ENCODE data around the gene LCLAT1. TPM values are rescaled to one million over a fixed set of nuclear protein-coding genes. Genes with fewer than 3 reads are reported as not detected.

LCLAT1 gene
- total RNA-seq, 2 experiments from 2014 or later: 9.2 to 19.6 TPM

- no peak overlapping the region for H2AFZ ChIP-seq (ENCODE audit: low read length)
- 0 out of 2 replicates have a peak, but pooled peaks cover 5% of the 10 kb centered on the region for H3K9me3 ChIP-seq (ENCODE audit: low read length)
- no peak overlapping the region for H3K27ac ChIP-seq (ENCODE audit: low read depth, low read length, poor library complexity, severe bottlenecking)
- H3K36me3 ChIP-seq (ENCODE audit: insufficient read depth, low read length): peaks cover 6% of the 10 kb centered on the region
- BruUV-seq (replicated peaks): no TSS peak
- no peaks in the 10 kb centered on the region for H4K20me1 ChIP-seq (ENCODE audit: insufficient read depth, low read length)
- TF ChIP-seq CTCF (conservative IDR thresholded peaks at IDR 0.05; ENCODE audit: low read length) (no peak), EZH2phosphoT487 (IDR thresholded peaks at IDR 0.05; ENCODE audit: borderline replicate concordance, low read depth, low read length) (no peak)
- no peaks in the 10 kb centered on the region for H3K4me1 ChIP-seq (ENCODE audit: insufficient read depth, low read length, poor library complexity, severe bottlenecking)
- ChIA-PET POLR2A (interaction anchor here (0.7 kb wide), 1 partner anchor 17 kb away, joined by 3 read pairs; no protein-coding TSS in a partner anchor), CTCF (ENCODE audit: unreplicated experiment) (no interaction called here)
- no peaks in the 10 kb centered on the region for H3K79me2 ChIP-seq (ENCODE audit: insufficient read depth, low read depth, low read length)
- H3K9me2 ChIP-seq (ENCODE audit: insufficient read depth, low read length): no peaks in the 10 kb centered on the region
- H3K4me2 ChIP-seq (ENCODE audit: low read length): no peak overlapping the region
- H3K4me3 ChIP-seq (ENCODE audit: low read depth, low read length, poor library complexity, severe bottlenecking): no peak overlapping the region
- DNase-seq (ENCODE audit: low spot score): no peak
- intact Hi-C loops (cut with micrococcal nuclease; ENCODE audit: unreplicated experiment): no loop called here
Observed at GRCh38 chr2:30514848-30515435, 67.9 kb downstream of the LCLAT1 start.

GRCh38 chr2:30516166-30516565, 69.1 kb downstream of the LCLAT1 start:
- H3K9me2 ChIP-seq (ENCODE audit: insufficient read depth, low read length): no peaks in the 10 kb centered on the region
- CTCF ChIA-PET (ENCODE audit: unreplicated experiment): no interaction called here
- peaks cover 9% of the 10 kb centered on the region for H3K36me3 ChIP-seq (ENCODE audit: insufficient read depth, low read length)
- H3K79me2 ChIP-seq (ENCODE audit: insufficient read depth, low read depth, low read length): no peaks in the 10 kb centered on the region
- no peak overlapping the region for H3K4me2 ChIP-seq (ENCODE audit: low read length)
- H4K20me1 ChIP-seq (ENCODE audit: insufficient read depth, low read length): no peaks in the 10 kb centered on the region
- no peak overlapping the region for H3K4me3 ChIP-seq (ENCODE audit: low read depth, low read length, poor library complexity, severe bottlenecking)
- H3K4me1 ChIP-seq (ENCODE audit: insufficient read depth, low read length, poor library complexity, severe bottlenecking): no peaks in the 10 kb centered on the region
- intact Hi-C loops (cut with micrococcal nuclease; ENCODE audit: unreplicated experiment): no loop called here
- no peak for DNase-seq (ENCODE audit: low spot score)
- no peak overlapping the region for H2AFZ ChIP-seq (ENCODE audit: low read length)
- no TSS peak for BruUV-seq (replicated peaks)
- POLR2A ChIA-PET: interaction anchor here (0.6 to 1.2 kb wide), 2 partner anchors 11 to 39 kb away, joined by 3 to 5 read pairs; no protein-coding TSS in a partner anchor
- H3K27ac ChIP-seq (ENCODE audit: low read depth, low read length, poor library complexity, severe bottlenecking): no peak overlapping the region
- TF ChIP-seq EZH2phosphoT487 (IDR thresholded peaks at IDR 0.05; ENCODE audit: borderline replicate concordance, low read depth, low read length): no peak
- TF ChIP-seq CTCF (conservative IDR thresholded peaks at IDR 0.05; ENCODE audit: low read length): no peak
- H3K9me3 ChIP-seq (ENCODE audit: low read length): 0 out of 2 replicates have a peak, but pooled peaks cover 10% of the 10 kb centered on the region

- H3K9me3 ChIP-seq (ENCODE audit: low read length): 0 out of 2 replicates have a peak, but pooled peaks cover 10% of the 10 kb centered on the region
- H3K4me1 ChIP-seq (ENCODE audit: insufficient read depth, low read length, poor library complexity, severe bottlenecking): no peaks in the 10 kb centered on the region
- no TSS peak for BruUV-seq (replicated peaks)
- CTCF ChIA-PET (ENCODE audit: unreplicated experiment): no interaction called here
- peaks cover 9% of the 10 kb centered on the region for H3K36me3 ChIP-seq (ENCODE audit: insufficient read depth, low read length)
- TF ChIP-seq EZH2phosphoT487 (IDR thresholded peaks at IDR 0.05; ENCODE audit: borderline replicate concordance, low read depth, low read length) (no peak), CTCF (conservative IDR thresholded peaks at IDR 0.05; ENCODE audit: low read length) (no peak)
- H3K79me2 ChIP-seq (ENCODE audit: insufficient read depth, low read depth, low read length): no peaks in the 10 kb centered on the region
- POLR2A ChIA-PET: no interaction called here
- H4K20me1 ChIP-seq (ENCODE audit: insufficient read depth, low read length): no peaks in the 10 kb centered on the region
- no peaks in the 10 kb centered on the region for H3K9me2 ChIP-seq (ENCODE audit: insufficient read depth, low read length)
- intact Hi-C loops (cut with micrococcal nuclease; ENCODE audit: unreplicated experiment): no loop called here
- no peak overlapping the region for H3K27ac ChIP-seq (ENCODE audit: low read depth, low read length, poor library complexity, severe bottlenecking)
- H2AFZ ChIP-seq (ENCODE audit: low read length): no peak overlapping the region
- no peak overlapping the region for H3K4me2 ChIP-seq (ENCODE audit: low read length)
- no peak overlapping the region for H3K4me3 ChIP-seq (ENCODE audit: low read depth, low read length, poor library complexity, severe bottlenecking)
- no peak for DNase-seq (ENCODE audit: low spot score)
Observed at GRCh38 chr2:30519796-30520195, 72.8 kb downstream of the LCLAT1 start.

All from OCI-LY7 (cell line).